Fibroblast of lung (primary cell): ENCODE data around the gene FANCE. TPM values are rescaled to one million over a fixed set of nuclear protein-coding genes. Genes with fewer than 3 reads are reported as not detected.

Experiments
- DNase-seq, 2 donors: peaks; one replicate each; pipeline versions ENCODE4 v3.0.0 to v3.0.0-alpha.2; 2010; ENCODE audit warnings: low read depth in 2 of 2
- H2AFZ ChIP-seq: 2 replicates; pipeline ENCODE4 v1.5.1; 2012; ENCODE audit warnings: low read length, control low read depth, inconsistent platforms
- H3K27ac ChIP-seq: 2 replicates; pipeline ENCODE4 v1.5.1; 2011; ENCODE audit warnings: low read length, control low read depth; ENCODE audit not compliant: insufficient read depth
- H3K27me3 ChIP-seq: 2 replicates; pipeline ENCODE4 v1.5.1; 2011; ENCODE audit warnings: mild to moderate bottlenecking, low read length; ENCODE audit not compliant: control insufficient read depth, insufficient read depth
- H3K36me3 ChIP-seq: 2 replicates; pipeline ENCODE4 v1.5.1; 2011; ENCODE audit warnings: low read length; ENCODE audit not compliant: control insufficient read depth, insufficient read depth
- H3K4me1 ChIP-seq: 2 replicates; pipeline ENCODE4 v1.5.1; 2011; ENCODE audit warnings: low read length; ENCODE audit not compliant: control insufficient read depth, insufficient read depth; ENCODE audit errors: extremely low read depth
- H3K4me2 ChIP-seq: 2 replicates; pipeline ENCODE4 v1.5.1; 2011; ENCODE audit warnings: low read length, control low read depth; ENCODE audit not compliant: insufficient read depth; ENCODE audit errors: extremely low read depth
- H3K4me3 ChIP-seq, 4 experiments: fragments of 200-600 bp in 1 of 4; sonication (generic) in 1 of 4; replicated peaks in 1 of 4; 2 replicates each; pipeline ENCODE4 v1.5.1; 2011 to 2016; ENCODE audit warnings: low read length in 4 of 4, low read depth in 3 of 4, mild to moderate bottlenecking in 3 of 4, control low read depth in 2 of 4, inconsistent platforms in 1 of 4, mixed read lengths in 1 of 4; ENCODE audit not compliant: insufficient read depth in 1 of 4; ENCODE audit errors: control extremely low read depth in 1 of 4
- H3K79me2 ChIP-seq: 2 replicates; pipeline ENCODE4 v1.5.1; 2012; ENCODE audit warnings: mild to moderate bottlenecking, low read length, inconsistent platforms; ENCODE audit not compliant: control insufficient read depth, insufficient read depth
- H3K9ac ChIP-seq: 2 replicates; pipeline ENCODE4 v1.5.1; 2011; ENCODE audit warnings: mild to moderate bottlenecking, low read length, control low read depth; ENCODE audit not compliant: insufficient read depth
- H3K9me3 ChIP-seq: 2 replicates; pipeline ENCODE4 v1.5.1; 2012; ENCODE audit warnings: low read depth, low read length; ENCODE audit not compliant: control insufficient read depth, insufficient read depth
- H4K20me1 ChIP-seq: 2 replicates; pipeline ENCODE4 v1.5.1; 2011; ENCODE audit warnings: low read length; ENCODE audit not compliant: control insufficient read depth, insufficient read depth; ENCODE audit errors: extremely low read depth
- EZH2 ChIP-seq: IDR thresholded peaks from 2 replicates; pipeline ENCODE4 v1.5.1; 2012; ENCODE audit warnings: low read length, control low read depth, mild to moderate bottlenecking; ENCODE audit errors: missing control alignments
- polyA plus RNA-seq, 2 donors: library from polyadenylated mRNA; depleted of rRNA in 1 of 2; stranded (reverse) in 1 of 2; unstranded in 1 of 2; fragments of >200 nt; gene quantifications; 2 replicates each; pipeline ENCODE4 v1.2.1, GENCODE V29; 2011 to 2012; ENCODE audit warnings: missing spikeins in 1 of 2
- total RNA-seq: library from RNA; depleted of rRNA; stranded (reverse); fragments of >200 nt; gene quantifications from 2 replicates; pipeline ENCODE4 v1.2.1, GENCODE V29; 2014
- TF ChIP-seq, protein P1 (sequence below), 2 donors: IDR thresholded peaks in 1 of 2; conservative IDR thresholded peaks in 1 of 2; 1 replicate in 1 of 2; 2 replicates in 1 of 2; pipeline ENCODE4 v1.5.1; 2011 to 2012; ENCODE audit warnings: low read length in 2 of 2, control low read depth in 1 of 2, inconsistent platforms in 1 of 2, low read depth in 1 of 2, mild to moderate bottlenecking in 1 of 2

The FANCE gene
- total and polyA plus RNA-seq, 2 donors (not counting 1 experiment from before 2014, with no cell fraction given) = 3.2 to 10.7 TPM

- no peak for DNase-seq
- H2AFZ ChIP-seq = no peak overlapping the region
Measured at GRCh38 chr6:35442693-35443092, 9.4 kb upstream of the FANCE start.

DNA sequence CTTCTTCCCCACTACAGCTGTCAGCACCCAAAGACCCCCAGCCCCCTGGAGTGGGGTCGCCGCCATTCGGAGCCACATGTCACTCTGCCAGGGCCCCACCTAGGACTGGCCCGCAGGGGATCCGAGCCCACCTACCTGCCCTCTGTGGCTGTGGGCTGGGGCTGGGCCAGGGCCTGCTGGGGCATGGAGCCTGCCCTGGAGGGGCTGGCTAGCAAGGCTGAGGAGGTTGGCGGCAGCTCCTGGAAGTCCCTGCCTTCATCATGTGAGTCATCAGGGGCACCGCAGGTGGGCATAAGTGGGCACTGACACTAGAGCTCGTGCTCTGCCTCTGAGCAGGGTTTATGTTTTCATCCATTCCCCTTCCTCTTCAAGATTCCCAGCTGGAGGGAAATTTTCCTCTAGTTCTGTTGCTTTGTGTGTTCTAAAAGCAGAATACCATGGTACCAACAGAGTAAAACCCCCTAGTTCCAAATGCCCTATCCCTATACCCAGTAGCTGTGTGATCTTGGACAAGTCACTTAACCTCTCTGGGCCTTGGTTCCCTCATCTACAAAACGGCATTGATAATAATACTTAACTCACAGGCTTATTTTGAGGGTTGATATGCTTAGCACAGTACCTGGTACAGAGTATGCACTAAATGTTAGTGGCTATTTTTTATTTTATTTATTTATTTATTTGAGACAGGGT, 8.7 kb upstream of the FANCE start:
- no peak for TF ChIP-seq EZH2
- TF ChIP-seq, protein P1, sequence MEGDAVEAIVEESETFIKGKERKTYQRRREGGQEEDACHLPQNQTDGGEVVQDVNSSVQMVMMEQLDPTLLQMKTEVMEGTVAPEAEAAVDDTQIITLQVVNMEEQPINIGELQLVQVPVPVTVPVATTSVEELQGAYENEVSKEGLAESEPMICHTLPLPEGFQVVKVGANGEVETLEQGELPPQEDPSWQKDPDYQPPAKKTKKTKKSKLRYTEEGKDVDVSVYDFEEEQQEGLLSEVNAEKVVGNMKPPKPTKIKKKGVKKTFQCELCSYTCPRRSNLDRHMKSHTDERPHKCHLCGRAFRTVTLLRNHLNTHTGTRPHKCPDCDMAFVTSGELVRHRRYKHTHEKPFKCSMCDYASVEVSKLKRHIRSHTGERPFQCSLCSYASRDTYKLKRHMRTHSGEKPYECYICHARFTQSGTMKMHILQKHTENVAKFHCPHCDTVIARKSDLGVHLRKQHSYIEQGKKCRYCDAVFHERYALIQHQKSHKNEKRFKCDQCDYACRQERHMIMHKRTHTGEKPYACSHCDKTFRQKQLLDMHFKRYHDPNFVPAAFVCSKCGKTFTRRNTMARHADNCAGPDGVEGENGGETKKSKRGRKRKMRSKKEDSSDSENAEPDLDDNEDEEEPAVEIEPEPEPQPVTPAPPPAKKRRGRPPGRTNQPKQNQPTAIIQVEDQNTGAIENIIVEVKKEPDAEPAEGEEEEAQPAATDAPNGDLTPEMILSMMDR (conservative IDR thresholded peaks at IDR 0.05 in 1 of 2, IDR thresholded peaks at IDR 0.05 in 1 of 2; ENCODE audit: low read depth in 1 of 2, low read length in 2 of 2) = no peak
- Histone ChIP-seq H3K4me2 (no peak overlapping the region), H3K36me3 (no peaks in the 10 kb centered on the region), H3K4me1 (no peaks in the 10 kb centered on the region), H3K27me3 (no peaks in the 10 kb centered on the region), H4K20me1 (no peaks in the 10 kb centered on the region), H3K4me3 (no peak overlapping the region), H3K27ac (no peak overlapping the region), H3K9ac (no peak overlapping the region), H3K9me3 (no peaks in the 10 kb centered on the region), H2AFZ (no peak overlapping the region), H3K79me2 (no peaks in the 10 kb centered on the region)
- DNase-seq = no peak

More at GRCh38 chr6:35442693-35443092, 9.4 kb upstream of the FANCE start:
- Histone ChIP-seq H3K36me3 (no peaks in the 10 kb centered on the region), H3K9me3 (no peaks in the 10 kb centered on the region), H3K9ac (no peak overlapping the region), H3K27ac (no peak overlapping the region), H3K4me3 (no peak overlapping the region), H3K27me3 (no peaks in the 10 kb centered on the region), H3K4me2 (no peak overlapping the region), H3K4me1 (no peaks in the 10 kb centered on the region), H4K20me1 (no peaks in the 10 kb centered on the region), H3K79me2 (no peaks in the 10 kb centered on the region)
- no peak for TF ChIP-seq EZH2
- TF ChIP-seq, protein P1 (conservative IDR thresholded peaks at IDR 0.05 in 1 of 2, IDR thresholded peaks at IDR 0.05 in 1 of 2; ENCODE audit: low read depth in 1 of 2, low read length in 2 of 2) = no peak

- no peak for DNase-seq
- H3K79me2 ChIP-seq = no peaks in the 10 kb centered on the region
- no peak overlapping the region for H3K9ac ChIP-seq
- no peaks in the 10 kb centered on the region for H3K27me3 ChIP-seq
- H3K4me1 ChIP-seq = no peaks in the 10 kb centered on the region
- no peak overlapping the region for H2AFZ ChIP-seq
- TF ChIP-seq, protein P1 (conservative IDR thresholded peaks at IDR 0.05 in 1 of 2, IDR thresholded peaks at IDR 0.05 in 1 of 2; ENCODE audit: low read depth in 1 of 2, low read length in 2 of 2) = no peak
- no peak for TF ChIP-seq EZH2
- H3K36me3 ChIP-seq = no peaks in the 10 kb centered on the region
- H3K4me2 ChIP-seq = no peak overlapping the region
- no peak overlapping the region for H3K27ac ChIP-seq
- no peak overlapping the region for H3K4me3 ChIP-seq
- H4K20me1 ChIP-seq = no peaks in the 10 kb centered on the region
- H3K9me3 ChIP-seq = no peaks in the 10 kb centered on the region
Measured at GRCh38 chr6:35445691-35446090, 6.4 kb upstream of the FANCE start.
